ENCODE measurements around the gene SUMO3.

DNA sequence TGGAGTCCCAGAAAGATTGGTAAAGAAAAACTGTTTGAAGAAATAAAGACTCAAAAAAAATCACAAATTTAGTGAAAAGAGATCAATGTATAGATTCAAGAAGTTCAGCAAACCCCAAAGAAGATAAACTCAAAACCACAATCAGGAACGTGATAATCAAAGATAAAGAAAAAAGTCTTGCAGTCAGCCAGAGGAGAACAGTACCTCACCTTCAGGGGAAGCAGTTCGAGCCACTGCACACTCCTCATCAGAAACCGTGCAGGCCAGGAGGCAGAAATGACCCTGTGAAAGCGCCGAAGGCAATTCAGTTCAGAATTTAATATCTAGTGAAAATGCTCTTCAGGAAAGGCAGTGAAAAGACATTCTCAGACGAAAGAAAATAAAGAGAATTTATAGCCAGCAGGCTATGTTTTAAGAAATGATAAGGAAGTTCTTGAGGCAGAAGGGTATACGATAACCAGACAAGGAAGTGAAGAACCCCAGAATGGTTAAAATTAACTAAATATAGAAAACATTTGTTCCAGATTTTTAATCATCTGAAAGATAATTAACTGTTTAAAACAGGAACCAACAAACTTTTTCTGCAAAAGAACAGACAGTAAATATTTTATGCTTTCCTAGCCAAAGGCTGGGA, 13.5 kb upstream of the SUMO3 start:
- no peak for TF ChIP-seq POLR2AphosphoS5 (IDR thresholded peaks at IDR 0.05; ENCODE audit: low read depth)
- TF ChIP-seq CTCF (IDR thresholded peaks at IDR 0.05; ENCODE audit: insufficient read depth, low read length) = no peak

All from HL-60 (cell line).